Skin of body (tissue), 2 donors: Measurements from ENCODE around the gene VN1R5. TPM values are rescaled to one million over a fixed set of nuclear protein-coding genes. Genes with fewer than 3 reads are reported as not detected.
"Not testable (repeated sequence)": the region's sequence is repeated elsewhere in the genome, so short reads cannot be mapped to it uniquely, and the experiment has no call there.

Experiments
- DNase-seq: peaks from one replicate; lab custom pipeline; 2025; lab: John Stamatoyannopoulos, UW
- total RNA-seq: library from RNA; depleted of rRNA; stranded (reverse); fragments of >200 nt; gene quantifications from one replicate; pipeline ENCODE4 v1.2.3, GENCODE V29; 2014

Gene VN1R5
- total RNA-seq, 1 donor from 2014 or later = not detected

GRCh38 chr1:247270003-247270402 lies 14.1 kb downstream of the VN1R5 start:
- no peak for DNase-seq

GRCh38 chr1:247273013-247273412 lies 17.1 kb downstream of the VN1R5 start:
- no peak for DNase-seq

DNA sequence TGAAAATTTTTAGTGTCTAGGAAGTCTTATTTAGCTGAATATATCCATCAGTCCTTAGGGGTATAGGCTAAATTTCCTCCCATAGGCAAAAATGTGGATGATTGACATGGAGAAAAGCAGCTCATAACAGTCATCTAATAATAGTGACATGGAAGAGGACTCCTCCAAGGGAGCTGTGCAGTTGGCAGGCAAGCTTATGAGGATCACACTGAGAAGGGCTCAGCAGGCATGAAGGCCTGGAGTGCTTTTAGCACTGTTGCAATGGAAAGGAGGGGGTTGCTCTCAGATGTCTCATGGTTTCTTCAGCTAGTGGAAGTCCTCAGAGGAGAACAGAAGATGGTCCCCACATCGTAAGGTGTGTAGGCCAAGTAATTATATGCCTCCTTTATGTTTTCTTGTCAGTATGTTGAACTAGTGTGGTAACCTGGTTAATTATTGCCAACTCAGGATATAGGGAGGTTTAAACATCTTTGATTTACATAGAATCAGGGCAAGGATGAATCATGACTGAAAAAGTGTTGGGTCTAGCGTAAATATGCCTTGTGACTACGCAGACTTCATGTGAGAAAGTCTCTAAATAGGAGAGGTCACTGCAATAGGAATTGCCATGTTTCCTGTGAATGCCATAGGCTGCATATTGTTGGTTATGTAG lies 18.9 kb downstream of the VN1R5 start:
- DNase-seq = no peak

- no peak for DNase-seq
Observed at GRCh38 chr1:247277191-247277590, 21.3 kb downstream of the VN1R5 start.

DNA sequence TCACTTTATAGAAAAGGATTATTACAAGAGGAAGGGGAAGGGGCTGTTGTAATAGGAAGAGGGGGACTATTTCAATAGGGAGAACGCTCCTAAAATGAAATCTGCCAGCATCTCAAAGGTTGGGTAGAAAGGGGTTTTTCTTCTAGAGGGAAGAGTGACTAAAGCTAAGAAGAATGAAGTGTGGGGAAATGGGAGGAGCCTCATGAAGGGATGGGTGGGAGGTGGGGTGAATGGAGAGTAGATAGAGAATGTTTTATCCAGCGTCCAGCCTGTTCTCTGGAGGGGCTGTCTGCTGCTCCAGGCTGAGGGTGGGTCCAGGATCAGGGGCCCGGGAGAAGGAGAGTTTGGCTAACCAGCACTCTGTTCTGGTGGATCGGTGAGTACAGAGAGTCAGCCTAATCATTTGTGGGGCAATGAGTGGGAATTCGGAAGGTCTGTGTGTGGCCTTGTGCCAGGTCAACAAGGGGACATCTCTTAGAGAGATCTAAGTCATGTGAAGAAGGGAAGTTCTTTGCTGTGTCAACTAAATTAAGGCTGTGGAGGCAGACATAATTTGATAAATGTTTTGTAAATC lies 25.2 kb downstream of the VN1R5 start:
- no peak for DNase-seq

- no peak for DNase-seq
Observed at GRCh38 chr1:247286134-247286670, 30.3 kb downstream of the VN1R5 start.

DNA sequence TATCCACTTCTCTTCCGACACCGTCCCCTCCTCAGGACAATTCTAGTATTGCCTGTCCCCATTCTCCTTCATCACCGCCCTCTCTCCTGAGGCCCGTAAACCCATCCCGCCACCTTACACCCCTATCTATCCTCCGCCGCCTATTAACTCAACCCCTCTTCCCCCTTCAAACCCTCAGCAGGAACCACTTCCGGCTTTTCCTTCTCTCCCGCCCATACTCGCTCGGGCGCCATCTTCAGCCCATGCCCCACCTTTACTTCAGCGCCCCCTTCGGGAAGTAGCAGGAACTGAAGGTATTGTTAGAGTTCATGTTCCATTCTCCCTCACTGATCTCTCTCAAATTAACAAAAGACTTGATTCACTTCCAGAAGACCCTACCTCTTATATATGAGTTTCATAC lies 31.6 kb downstream of the VN1R5 start:
- DNase-seq = no peak

- no peak for DNase-seq
Observed at GRCh38 chr1:247288341-247288740, 32.5 kb downstream of the VN1R5 start.

DNA sequence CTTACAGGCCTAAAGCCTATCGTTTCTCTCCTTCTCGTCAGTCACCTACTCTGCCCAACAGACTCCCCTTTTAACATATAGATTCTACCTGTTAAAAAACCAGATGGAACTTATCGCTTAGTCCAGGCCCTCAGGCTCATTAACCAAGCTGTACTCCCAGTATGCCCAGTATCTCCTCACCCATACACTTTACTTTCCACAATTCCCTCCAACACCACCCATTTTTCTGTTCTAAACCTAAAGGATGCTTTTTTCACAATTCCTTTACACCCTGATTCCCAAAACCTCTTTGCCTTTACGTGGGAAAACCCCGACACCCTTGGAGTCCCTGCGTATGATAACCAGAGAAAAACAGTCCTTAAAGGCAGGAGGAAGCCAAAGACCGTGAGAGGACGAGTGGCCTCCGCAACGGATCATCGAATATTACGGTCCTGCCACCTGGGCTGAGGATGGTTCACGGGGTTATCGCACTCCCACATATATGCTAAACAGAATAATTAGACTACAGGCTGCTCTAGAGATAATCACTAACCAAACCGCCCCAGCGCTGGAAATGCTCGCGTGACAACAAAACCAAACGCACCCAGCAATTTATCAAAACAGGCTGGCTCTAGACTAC lies 33.5 kb downstream of the VN1R5 start:
- not testable (repeated sequence) for DNase-seq

DNA sequence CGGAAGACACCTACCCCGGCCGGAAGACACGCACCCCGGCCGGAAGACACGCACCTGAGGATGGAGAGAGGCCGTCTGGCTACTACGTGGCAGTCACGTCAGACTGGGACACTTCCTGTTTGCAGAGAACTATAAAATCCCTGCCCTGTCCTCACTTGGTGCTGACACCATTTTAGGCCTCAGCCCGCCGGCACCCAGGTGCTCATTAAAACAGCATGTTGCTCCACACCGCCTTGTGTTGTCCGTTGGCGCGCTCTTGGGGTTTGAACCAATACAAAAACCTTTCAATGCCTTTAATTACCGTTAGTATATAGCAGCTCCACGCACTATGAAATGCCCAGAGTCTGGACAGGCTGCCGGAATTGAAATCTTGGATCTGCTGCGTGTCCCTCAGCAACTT lies 34.7 kb downstream of the VN1R5 start:
- DNase-seq = no peak

DNA sequence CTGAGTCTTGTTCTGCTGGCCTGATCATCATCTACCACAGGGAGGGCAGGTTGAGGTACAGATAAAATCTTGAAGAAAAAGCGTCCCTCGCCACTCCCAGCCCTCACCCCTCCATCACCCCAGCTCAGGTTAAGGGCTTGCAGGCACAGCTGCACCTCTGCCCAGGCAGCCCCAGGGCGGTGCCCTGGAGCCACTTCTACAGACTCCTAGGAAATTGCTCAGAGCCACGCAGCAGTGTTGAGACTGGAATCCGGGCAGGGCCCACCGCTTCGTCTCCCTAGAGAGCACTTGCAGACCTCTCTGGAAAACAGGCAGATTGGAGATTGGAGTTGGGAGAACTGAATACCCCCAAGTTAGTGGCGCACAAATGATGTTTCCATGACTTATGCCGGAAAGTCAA lies 35.3 kb downstream of the VN1R5 start:
- DNase-seq = no peak

DNA sequence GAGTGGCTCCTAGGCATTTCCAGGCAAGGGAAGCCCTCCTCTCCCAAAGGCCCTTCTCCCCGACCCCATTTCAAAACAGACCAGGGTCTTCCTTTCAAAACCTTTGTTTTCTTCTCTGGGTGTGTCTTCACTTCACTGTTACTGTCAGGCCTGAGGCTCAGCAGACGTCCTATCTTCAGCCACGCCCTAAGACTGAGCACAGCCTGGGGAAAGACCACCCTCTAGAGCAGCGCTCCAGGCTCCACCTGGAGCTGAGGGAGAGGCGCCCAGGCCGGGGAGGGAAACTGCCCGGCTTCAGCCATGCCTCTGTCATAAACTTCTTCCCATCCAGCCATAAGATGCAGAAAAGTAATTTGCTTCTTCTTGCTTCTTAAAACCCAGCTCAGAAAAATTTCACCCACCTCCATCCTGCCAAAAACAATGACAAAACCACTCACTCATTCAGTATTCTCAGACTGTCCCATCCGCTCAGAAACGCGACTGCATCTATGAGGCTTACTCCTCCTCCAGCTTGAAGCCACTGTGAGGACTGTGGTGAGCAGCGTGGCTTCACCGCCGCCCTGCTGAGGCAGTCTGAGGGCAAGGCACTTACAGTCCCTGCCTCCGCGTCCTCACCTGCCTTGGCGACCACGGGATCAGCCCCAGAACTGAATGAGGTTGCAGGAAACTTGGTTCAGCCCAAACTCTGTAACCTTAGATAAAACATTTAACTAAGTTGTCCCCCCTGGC lies 36.1 kb downstream of the VN1R5 start:
- DNase-seq = no peak

GRCh38 chr1:247293047-247293446 lies 37.2 kb downstream of the VN1R5 start:
- DNase-seq = no peak

DNA sequence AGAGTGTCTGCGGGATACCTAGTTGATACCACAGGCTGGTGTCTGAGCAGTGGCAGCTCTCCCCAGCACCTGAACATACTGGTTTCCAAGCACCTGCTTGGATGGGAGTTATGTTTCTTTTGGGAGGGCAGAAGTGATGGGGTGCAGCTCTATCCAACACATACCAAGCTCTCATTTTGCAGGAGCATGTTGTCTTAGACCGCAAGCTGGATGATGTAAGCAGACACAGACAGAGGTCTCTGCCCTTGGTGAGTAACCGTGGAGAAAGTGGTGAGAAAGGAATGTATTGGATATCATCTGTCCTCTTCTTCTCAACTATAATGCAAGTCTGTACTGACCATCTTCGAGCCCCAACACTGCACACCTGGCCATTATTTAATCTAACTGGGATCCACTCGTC lies 38.4 kb downstream of the VN1R5 start:
- DNase-seq = no peak

- DNase-seq = no peak
Observed at GRCh38 chr1:247295274-247295684, 39.4 kb downstream of the VN1R5 start.

- DNase-seq = no peak
Observed at GRCh38 chr1:247295746-247296145, 39.9 kb downstream of the VN1R5 start.

DNA sequence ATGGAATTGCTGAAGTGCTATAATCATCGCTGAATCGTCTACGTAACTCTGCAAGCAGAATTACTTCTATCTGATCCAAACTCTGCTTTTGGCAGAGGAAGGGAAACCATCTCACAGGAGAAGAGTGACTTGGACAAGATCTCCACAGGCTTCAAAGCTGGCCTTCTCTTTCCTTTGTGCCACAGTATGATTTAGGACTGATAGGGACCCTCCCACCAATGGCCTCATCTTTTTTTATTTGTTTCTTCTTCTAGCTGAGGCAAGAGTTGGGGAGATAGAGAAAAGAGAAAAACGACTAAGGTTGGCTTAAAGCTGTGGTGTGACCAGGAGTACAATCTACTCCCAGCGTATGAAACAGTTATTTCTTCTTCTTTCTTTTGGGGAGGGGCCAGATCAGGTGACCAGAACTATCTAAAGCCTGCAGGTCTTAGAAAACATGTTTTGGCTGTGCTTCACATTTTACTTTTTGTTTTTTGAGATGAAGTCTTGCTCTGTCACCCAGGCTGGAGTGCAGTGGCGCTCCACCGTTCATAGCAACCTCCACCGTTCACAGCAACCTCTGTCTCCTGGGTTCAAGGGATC lies 40.8 kb downstream of the VN1R5 start:
- no peak for DNase-seq

DNA sequence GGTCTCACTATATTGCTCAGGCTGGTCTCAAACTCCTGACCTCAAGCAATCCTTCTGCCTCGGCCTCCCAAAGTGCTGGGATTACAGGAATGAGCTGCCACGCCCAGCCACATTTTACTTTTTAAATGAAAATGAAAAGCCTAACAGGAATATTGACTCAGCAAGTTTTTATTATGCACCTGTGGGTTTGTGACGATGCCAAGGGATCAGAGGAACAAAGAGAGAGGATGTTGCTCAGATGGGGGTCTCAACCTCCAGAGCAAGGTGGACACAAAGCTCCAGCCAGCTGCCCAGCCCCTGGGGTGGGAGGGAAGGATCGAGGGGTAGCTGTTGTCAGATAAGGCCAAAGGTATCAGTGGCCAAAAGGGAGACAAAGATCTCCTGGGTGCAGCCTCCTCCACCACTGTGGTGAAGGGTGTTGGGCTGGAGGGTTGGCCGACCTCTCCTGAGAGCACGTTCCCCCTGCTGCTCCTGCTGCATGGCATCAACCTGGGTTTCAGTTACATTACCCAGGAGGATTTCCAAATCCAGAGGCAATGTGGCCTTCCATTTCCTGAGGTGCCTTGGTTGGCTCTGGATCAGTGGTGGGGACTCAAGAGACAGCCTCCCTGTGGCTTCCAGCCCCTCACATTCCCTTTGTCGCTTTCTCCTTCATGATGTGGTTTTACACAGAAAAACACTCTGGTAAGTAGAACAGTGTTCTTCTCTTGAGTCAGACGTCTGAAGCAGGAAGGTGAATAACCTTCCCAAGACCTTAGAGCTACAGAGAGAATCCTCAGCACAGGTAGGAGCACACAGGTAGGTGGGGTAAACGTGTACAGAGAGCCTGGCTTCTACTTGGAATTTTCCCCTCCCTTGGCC lies 41.6 kb downstream of the VN1R5 start:
- DNase-seq = no peak

GRCh38 chr1:247298124-247298481 lies 42.2 kb downstream of the VN1R5 start:
- no peak for DNase-seq

DNA sequence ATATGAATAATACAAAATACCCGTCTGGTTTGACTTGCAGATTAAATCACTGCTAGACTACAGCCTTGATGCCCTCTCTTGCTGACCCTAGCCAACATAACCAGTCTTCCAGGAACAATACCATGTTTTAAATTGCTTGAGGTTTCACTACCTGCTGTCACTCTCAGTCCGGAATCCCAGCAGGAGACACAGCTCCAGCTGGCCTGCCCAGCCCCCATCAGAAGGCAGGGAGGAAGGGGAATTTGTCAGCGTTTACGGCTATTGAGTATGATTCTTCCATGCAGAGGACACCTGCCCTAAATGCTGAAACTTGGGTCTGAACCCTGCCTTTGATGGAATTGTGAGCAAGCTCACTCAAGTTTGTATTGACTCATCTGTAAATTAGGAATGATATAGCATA lies 42.8 kb downstream of the VN1R5 start:
- DNase-seq = no peak
